Stimulated activated memory B cell treated with anti-CD40 and anti-IgM and Interleukin-4, amounts not matched to agents 10 μg/mL and 1 μg/mL and 100 μg/mL, for 72 hours (primary cell): ENCODE data around the gene KMT2B.

Experiments used
- ATAC-seq: fragments of 150-1000 bp; cut with Tn5 transposase; 2 replicates; pipeline ENCODE4 v1.10.0; 2021
- H3K27ac Mint-ChIP-seq: one replicate; pipeline ENCODE4 v1.8.0; 2022; ENCODE audit warnings: mild to moderate bottlenecking, mixed read lengths
- H3K27me3 Mint-ChIP-seq: one replicate; pipeline ENCODE4 v1.8.0; 2022; ENCODE audit warnings: mixed read lengths
- H3K36me3 Mint-ChIP-seq: one replicate; pipeline ENCODE4 v1.8.0; 2022; ENCODE audit warnings: mixed read lengths
- H3K4me1 Mint-ChIP-seq: one replicate; pipeline ENCODE4 v1.8.0; 2022; ENCODE audit warnings: mixed read lengths
- H3K4me3 Mint-ChIP-seq: one replicate; pipeline ENCODE4 v1.8.0; 2022; ENCODE audit warnings: mild to moderate bottlenecking, moderate library complexity, mixed read lengths
- H3K9me3 Mint-ChIP-seq: one replicate; pipeline ENCODE4 v1.8.0; 2022; ENCODE audit warnings: mixed read lengths

KMT2B gene

DNA sequence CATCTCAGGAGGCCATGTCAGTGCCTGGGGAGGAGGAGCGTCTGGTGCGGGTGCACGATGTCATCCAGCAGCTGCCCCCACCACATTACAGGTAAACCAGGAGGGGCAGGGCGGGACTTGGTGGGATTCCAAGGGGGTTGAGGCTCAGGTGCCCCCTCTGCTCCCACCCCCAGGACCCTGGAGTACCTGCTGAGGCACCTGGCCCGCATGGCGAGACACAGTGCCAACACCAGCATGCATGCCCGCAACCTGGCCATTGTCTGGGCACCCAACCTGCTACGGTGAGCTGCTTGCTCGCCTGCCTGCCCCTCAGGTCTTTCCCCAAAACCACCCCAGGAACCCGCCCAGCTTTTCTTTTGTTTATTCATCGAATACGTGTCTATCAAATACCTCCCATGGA, 64.8 kb downstream of the KMT2B start:
- Mint-ChIP-seq H3K27me3 (no peaks in the 10 kb centered on the region), H3K4me3 (no peak overlapping the region), H3K9me3 (no peaks in the 10 kb centered on the region), H3K27ac (no peak overlapping the region), H3K36me3 (no peaks in the 10 kb centered on the region), H3K4me1 (peaks cover 6% of the 10 kb centered on the region)
- no peak for ATAC-seq

DNA sequence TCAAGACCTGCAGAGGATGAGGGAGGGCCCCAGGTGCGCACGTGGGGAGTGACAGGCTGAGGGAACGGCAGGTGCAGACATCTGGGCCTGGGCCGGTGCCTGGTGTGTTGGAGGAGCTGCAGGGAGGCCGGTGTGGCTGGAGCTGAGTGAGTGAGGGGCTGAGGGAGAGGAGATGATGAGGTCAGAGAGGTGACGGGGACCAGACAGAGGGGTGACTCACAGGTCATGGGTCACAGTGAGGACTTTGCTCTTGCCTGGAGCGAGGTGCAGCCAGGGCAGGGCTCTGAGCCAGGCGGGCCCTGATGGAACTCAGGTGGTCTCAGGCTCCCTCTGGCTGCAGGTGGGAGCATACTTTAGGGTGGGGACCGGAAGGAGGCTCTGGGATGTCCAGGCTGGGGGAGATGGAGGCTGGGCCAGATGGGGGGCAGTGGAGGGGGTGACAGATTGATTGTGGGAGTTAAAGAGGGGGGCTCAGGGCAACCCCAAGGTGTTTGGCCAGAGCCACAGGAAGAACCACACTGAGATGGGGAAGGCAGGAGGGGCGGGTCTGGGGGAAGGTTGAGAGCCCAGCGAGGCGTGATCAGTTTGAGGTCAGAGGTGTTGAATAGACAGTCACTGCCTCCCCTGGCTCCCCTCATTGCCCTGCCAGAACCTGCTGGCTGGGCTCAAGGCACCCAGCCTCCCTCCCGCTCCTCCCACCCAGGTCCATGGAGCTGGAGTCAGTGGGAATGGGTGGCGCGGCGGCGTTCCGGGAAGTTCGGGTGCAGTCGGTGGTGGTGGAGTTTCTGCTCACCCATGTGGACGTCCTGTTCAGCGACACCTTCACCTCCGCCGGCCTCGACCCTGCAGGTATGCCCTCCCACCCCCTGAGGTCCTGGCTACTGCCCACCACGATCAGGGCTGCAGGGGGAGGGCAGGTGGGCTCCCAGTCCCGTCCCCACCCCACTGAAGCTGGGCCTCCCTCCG, 65.9 kb downstream of the KMT2B start:
- Mint-ChIP-seq H3K27ac (no peak overlapping the region), H3K4me1 (peaks cover 6% of the 10 kb centered on the region), H3K9me3 (no peaks in the 10 kb centered on the region), H3K4me3 (no peak overlapping the region), H3K27me3 (no peaks in the 10 kb centered on the region), H3K36me3 (no peaks in the 10 kb centered on the region)
- ATAC-seq, result no peak

DNA sequence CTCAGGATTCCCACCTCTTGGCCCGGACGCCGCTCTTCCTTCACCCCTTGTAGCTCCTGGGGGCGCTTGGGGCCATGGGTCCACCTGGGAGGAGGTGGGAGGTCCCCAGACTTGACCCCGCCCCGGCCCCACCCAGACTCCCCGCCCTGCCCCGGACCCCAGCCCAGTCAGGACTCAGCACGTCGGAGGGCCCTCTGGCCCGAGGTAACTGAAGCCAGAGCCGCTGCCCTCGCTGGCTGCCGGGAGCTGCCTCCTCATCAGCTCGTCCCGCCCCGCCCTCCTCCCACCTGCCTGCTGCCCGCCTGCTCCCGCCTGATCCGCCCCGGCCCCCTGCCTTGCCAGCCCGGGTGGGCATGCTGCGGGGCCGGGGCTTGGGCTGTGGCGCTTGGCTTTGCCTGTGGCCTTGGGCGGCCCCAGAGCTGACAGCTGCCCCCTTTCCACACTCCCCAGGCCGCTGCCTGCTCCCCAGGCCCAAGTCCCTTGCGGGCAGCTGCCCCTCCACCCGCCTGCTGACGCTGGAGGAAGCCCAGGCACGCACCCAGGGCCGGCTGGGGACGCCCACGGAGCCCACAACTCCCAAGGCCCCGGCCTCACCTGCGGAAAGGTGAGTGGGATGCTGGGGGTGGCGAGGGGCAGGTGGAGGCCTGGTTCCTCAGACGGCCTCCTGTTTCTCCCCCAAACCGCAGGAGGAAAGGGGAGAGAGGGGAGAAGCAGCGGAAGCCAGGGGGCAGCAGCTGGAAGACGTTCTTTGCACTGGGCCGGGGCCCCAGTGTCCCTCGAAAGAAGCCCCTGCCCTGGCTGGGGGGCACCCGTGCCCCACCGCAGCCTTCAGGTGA, 66.9 kb downstream of the KMT2B start:
- H3K27ac Mint-ChIP-seq, result no peak overlapping the region
- no peaks in the 10 kb centered on the region for H3K9me3 Mint-ChIP-seq
- no peaks in the 10 kb centered on the region for H3K36me3 Mint-ChIP-seq
- ATAC-seq, result no peak
- H3K27me3 Mint-ChIP-seq, result no peaks in the 10 kb centered on the region
- no peak overlapping the region for H3K4me3 Mint-ChIP-seq
- peaks cover 6% of the 10 kb centered on the region for H3K4me1 Mint-ChIP-seq

DNA sequence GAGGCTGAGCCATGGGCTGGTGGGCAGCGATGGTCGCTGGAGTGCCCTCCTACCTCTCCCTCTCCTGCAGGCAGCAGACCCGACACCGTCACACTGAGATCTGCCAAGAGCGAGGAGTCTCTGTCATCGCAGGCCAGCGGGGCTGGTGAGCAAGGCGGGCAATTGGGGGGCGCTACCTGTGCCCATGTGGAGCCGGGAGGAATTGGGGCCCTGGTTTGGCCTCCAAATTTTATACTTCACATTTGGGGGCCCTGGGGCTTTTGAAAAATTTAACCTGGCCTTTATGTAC, 67.5 kb downstream of the KMT2B start:
- no peak for ATAC-seq
- H3K4me3 Mint-ChIP-seq, result no peak overlapping the region

DNA sequence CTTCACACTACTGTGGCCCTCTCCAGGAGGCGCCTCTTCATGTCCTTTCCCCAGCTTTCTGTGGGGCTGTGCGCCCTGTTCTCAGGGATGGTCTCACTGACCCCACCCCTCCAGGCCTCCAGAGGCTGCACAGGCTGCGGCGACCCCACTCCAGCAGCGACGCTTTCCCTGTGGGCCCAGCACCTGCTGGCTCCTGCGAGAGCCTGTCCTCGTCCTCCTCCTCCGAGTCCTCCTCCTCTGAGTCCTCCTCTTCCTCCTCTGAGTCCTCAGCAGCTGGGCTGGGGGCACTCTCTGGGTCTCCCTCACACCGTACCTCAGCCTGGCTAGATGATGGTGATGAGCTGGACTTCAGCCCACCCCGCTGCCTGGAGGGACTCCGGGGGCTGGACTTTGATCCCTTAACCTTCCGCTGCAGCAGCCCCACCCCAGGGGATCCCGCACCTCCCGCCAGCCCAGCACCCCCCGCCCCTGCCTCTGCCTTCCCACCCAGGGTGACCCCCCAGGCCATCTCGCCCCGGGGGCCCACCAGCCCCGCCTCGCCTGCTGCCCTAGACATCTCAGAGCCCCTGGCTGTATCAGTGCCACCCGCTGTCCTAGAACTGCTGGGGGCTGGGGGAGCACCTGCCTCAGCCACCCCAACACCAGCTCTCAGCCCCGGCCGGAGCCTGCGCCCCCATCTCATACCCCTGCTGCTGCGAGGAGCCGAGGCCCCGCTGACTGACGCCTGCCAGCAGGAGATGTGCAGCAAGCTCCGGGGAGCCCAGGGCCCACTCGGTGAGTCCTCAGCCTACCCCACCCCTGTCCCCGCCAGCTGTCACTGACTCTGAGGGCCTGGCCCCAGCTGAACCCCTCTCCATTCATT, 68.7 kb downstream of the KMT2B start:
- Mint-ChIP-seq H3K36me3 (no peaks in the 10 kb centered on the region), H3K4me3 (no peak overlapping the region), H3K9me3 (no peaks in the 10 kb centered on the region), H3K4me1 (peaks cover 6% of the 10 kb centered on the region), H3K27me3 (peaks cover 4% of the 10 kb centered on the region), H3K27ac (no peak overlapping the region)
- ATAC-seq, result peak; percentile 4

More for the DNA sequence above, 67.5 kb downstream of the KMT2B start:
- Mint-ChIP-seq H3K4me1 (peaks cover 6% of the 10 kb centered on the region), H3K27me3 (no peaks in the 10 kb centered on the region), H3K27ac (no peak overlapping the region), H3K36me3 (no peaks in the 10 kb centered on the region), H3K9me3 (no peaks in the 10 kb centered on the region)

DNA sequence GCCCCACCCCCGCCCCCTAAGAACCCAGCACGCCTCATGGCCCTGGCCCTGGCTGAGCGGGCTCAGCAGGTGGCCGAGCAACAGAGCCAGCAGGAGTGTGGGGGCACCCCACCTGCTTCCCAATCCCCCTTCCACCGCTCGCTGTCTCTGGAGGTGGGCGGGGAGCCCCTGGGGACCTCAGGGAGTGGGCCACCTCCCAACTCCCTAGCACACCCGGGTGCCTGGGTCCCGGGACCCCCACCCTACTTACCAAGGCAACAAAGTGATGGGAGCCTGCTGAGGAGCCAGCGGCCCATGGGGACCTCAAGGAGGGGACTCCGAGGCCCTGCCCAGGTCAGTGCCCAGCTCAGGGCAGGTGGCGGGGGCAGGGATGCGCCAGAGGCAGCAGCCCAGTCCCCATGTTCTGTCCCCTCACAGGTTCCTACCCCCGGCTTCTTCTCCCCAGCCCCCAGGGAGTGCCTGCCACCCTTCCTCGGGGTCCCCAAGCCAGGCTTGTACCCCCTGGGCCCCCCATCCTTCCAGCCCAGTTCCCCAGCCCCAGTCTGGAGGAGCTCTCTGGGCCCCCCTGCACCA, 69.5 kb downstream of the KMT2B start:
- peaks cover 12% of the 10 kb centered on the region for H3K27me3 Mint-ChIP-seq
- no peak overlapping the region for H3K4me3 Mint-ChIP-seq
- H3K27ac Mint-ChIP-seq, result no peak overlapping the region
- H3K36me3 Mint-ChIP-seq, result no peaks in the 10 kb centered on the region
- H3K9me3 Mint-ChIP-seq, result no peaks in the 10 kb centered on the region
- H3K4me1 Mint-ChIP-seq, result peaks cover 6% of the 10 kb centered on the region
- no peak for ATAC-seq
